Sigmoid colon (tissue), 4 donors: Measurements from ENCODE around the gene RALY.

Source experiments
- POLR2A ChIP-seq, 2 donors: fragments of 450-650 bp; IDR thresholded peaks; one replicate each; pipeline ENCODE4 v1.6.1; 2016; ENCODE audit warnings: antibody characterized with exemption in 2 of 2, mild to moderate bottlenecking in 2 of 2, moderate library complexity in 2 of 2
- POLR2AphosphoS5 ChIP-seq, 4 donors: sonication (generic); formaldehyde crosslinking; IDR thresholded peaks; one replicate each; pipeline ENCODE4 v1.6.1; 2017; ENCODE audit warnings: antibody characterized with exemption in 4 of 4

DNA sequence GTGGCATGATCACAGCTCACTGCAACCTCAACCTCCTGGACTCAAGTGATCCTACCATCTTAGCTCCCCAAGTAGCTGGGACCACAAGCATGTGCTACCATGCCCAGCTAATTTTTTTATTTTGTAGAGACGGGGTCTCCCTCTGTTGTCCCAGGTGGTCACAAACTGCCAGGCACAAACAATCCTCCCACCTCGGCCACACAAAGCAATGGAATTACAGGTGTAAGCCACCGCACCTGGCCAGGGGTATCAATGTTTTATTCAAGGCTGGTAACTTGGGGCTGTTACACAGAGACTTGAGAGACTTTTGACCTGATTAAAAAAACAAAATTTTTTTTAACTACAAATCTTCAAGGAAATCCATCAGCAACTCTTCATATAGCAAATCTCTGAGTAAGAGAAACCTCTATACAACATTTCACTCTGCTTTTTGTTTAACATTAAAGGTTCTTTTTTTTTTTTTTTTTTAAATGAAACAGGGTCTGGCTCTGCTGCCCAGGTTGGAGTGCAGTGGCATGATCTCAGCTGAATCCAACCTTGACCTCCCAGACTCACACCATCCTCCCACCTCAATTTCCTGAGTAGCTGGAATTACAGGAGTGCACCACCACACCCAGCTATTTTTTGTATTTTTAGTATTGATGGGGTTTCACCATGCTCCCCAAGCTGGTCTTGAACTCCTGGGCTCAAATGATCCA is 112.4 kb downstream of the RALY start:
- TF ChIP-seq POLR2A (IDR thresholded peaks at IDR 0.05) = no peak
- no peak for TF ChIP-seq POLR2AphosphoS5 (IDR thresholded peaks at IDR 0.05)
